Heart left ventricle (tissue), 13 donors: Measurements from ENCODE around the gene HSD3B7.

Experiments used
- CTCF ChIP-seq, 12 donors: fragments of 200-600 bp; sonication (generic) in 4 of 12; IDR thresholded peaks; one replicate each; pipeline versions ENCODE4 v1.5.0 to v1.8.0; 2018 to 2022; ENCODE audit warnings: antibody characterized with exemption in 12 of 12, mild to moderate bottlenecking in 5 of 12
- POLR2A ChIP-seq, 2 donors: fragments of 450-650 bp; IDR thresholded peaks; one replicate each; pipeline ENCODE4 v1.6.1; 2017; ENCODE audit warnings: antibody characterized with exemption in 2 of 2, mild to moderate bottlenecking in 2 of 2, moderate library complexity in 2 of 2
- donor health status: ischemic (EF 13 %, LVEDD 7.1; RV severe dilation, severe dysfunction).
- donor health status: DM: no; HTN: yes; CAD: no.
- donor health status: DM: no; HTN: no; CAD: no.
- donor health status: ischemic (EF 25% LVEDD 6.9; RV normal size, moderate dysfunction).
- donor health status: ischemic (EF 25% LVEDD 5.7; RV mildly dilated, moderate dysfunction).
- donor health status: ischemic (EF 35%, LVEDD 5.7; RV mildly dilated, moderate dysfunction).
- donor health status: nonischemic (EF 11% LVEDD 7.7; RV severe dilation, severe dysfunction).
- donor health status: DM: yes; HTN: yes; CAD: no.
- donor health status: PGD.
- donor health status: ischemic (EF 29% LVEDD 5.4; RV normal size, mild dysfunction).
- donor health status: nonischemic (EF 23%, LVEDD 6.1; RV moderate dilation, normal function).

- no peak for TF ChIP-seq CTCF (IDR thresholded peaks at IDR 0.05)
- no peak for TF ChIP-seq POLR2A (IDR thresholded peaks at IDR 0.05)
These were observed 4.6 kb downstream of the HSD3B7 start for GRCh38 chr16:30989469-30990047.
